Motor neuron (in vitro differentiated cells): ENCODE measurements around the gene XPNPEP3. TPM values are rescaled to one million over a fixed set of nuclear protein-coding genes. Genes with fewer than 3 reads are reported as not detected.

Source experiments
- ATAC-seq, 8 experiments: fragments of 200-7000 bp; cut with Tn5 transposase; replicated peaks in 6 of 8; 2 replicates each; pipeline ENCODE4 v1.8.0; 2021; ENCODE audit warnings: mild to moderate bottlenecking in 8 of 8, moderate library complexity in 8 of 8
- H3K27ac ChIP-seq, 2 donors: fragments of 250-450 bp; sonication (Bioruptor Pico); 2 replicates each; pipeline ENCODE4 v1.9.0; 2021; ENCODE audit warnings: antibody characterized with exemption in 2 of 2, mild to moderate bottlenecking in 2 of 2, moderate library complexity in 1 of 2
- H3K4me1 ChIP-seq, 2 donors: fragments of 250-450 bp; sonication (Bioruptor Pico); replicated peaks in 1 of 2; 2 replicates each; pipeline ENCODE4 v1.6.1; 2021; ENCODE audit warnings: antibody characterized with exemption in 2 of 2, mild to moderate bottlenecking in 2 of 2, moderate library complexity in 1 of 2
- H3K4me3 ChIP-seq, 5 donors: fragments of 250-450 bp; sonication (Bioruptor Pico); 2 replicates each; pipeline ENCODE4 v1.9.0; 2021; ENCODE audit warnings: antibody characterized with exemption in 5 of 5, mild to moderate bottlenecking in 5 of 5, moderate library complexity in 4 of 5
- WGBS, 10 experiments: fragments of 450-650 bp; shearing (Covaris generic); methylation state at CpG; one replicate each; pipeline ENCODE4 v1.0.0; 2022; 5-methylcytosine and 5-hydroxymethylcytosine counted together
- in situ Hi-C, 9 experiments: fragments of 400-800 bp; cut with MboI; loops; one replicate each; pipeline ENCODE4 v1.15.0; 2021; ENCODE audit warnings: low sequenced_read_pairs in 9 of 9, low pct_unique_long_range_greater_than_20kb in 2 of 9; ENCODE audit not compliant: unreplicated experiment in 9 of 9
- total RNA-seq, 8 experiments: library from RNA; unstranded; fragments of 300-600 nt; gene quantifications; 2 replicates each; pipeline versions ENCODE4 v1.2.3 to v1.2.4, GENCODE V29; 2022

Gene XPNPEP3
- total RNA-seq, 8 experiments from 2014 or later = 10.8 to 28.1 (median 16.9) TPM

- ATAC-seq = no peak
- in situ Hi-C loops = loop anchor here in 3 of 9 experiments (10.0 to 25.0 kb wide), 2 partner anchors 132 to 139 kb away; partner anchors contain the start of gene EP300 (in 3 of the 3)
- 0 to 100% (median 86%) methylated on average over 1 to 3 of the region's 3 CpGs; no CpG with 5 or more reads in 1 of the 10 experiments for WGBS, 10 experiments
- no peak overlapping the region for H3K27ac ChIP-seq
- H3K4me3 ChIP-seq = no peak overlapping the region
- peaks cover 9 to 11% of the 10 kb centered on the region in 2 donors for H3K4me1 ChIP-seq
These were observed 98.6 kb downstream of the XPNPEP3 start for GRCh38 chr22:40955571-40955970.

- Histone ChIP-seq H3K4me1 (peaks cover 9 to 10% of the 10 kb centered on the region in 2 donors), H3K4me3 (no peak overlapping the region), H3K27ac (no peak overlapping the region)
- in situ Hi-C loops = loop anchor here in 3 of 9 experiments (10.0 to 25.0 kb wide), 2 partner anchors 130 to 137 kb away; partner anchors contain the start of gene EP300 (in 3 of the 3)
- no peak for ATAC-seq
- 76 to 100% (median 99%) methylated on average over 1 to 5 of the region's 7 CpGs; no CpG with 5 or more reads in 6 of the 10 experiments for WGBS, 10 experiments
These were observed 100.7 kb downstream of the XPNPEP3 start for GRCh38 chr22:40957601-40958000.

GRCh38 chr22:40958299-40958698 lies 101.4 kb downstream of the XPNPEP3 start:
- no peak overlapping the region for H3K27ac ChIP-seq
- no peak for ATAC-seq
- peaks cover 2 to 3% of the 10 kb centered on the region in 2 donors for H3K4me1 ChIP-seq
- in situ Hi-C loops = loop anchor here in 3 of 9 experiments (10.0 to 25.0 kb wide), 2 partner anchors 129 to 137 kb away; partner anchors contain the start of gene EP300 (in 3 of the 3)
- H3K4me3 ChIP-seq = no peak overlapping the region
- 89 to 100% (median 96%) methylated on average over 1 to 2 of the region's 2 CpGs for WGBS, 10 experiments

- no peak for ATAC-seq
- in situ Hi-C loops = loop anchor here in 2 of 9 experiments (25.0 kb wide), 1 partner anchor 127 kb away; the partner anchor contains the start of gene EP300 (in 2 of the 2)
- H3K4me3 ChIP-seq = no peak overlapping the region
- no peaks in the 10 kb centered on the region for H3K4me1 ChIP-seq
- WGBS, 10 experiments = 67 to 100% (median 83%) methylated on average over 1 to 2 of the region's 2 CpGs; no CpG with 5 or more reads in 3 of the 10 experiments
- H3K27ac ChIP-seq = no peak overlapping the region
These were observed 103.2 kb downstream of the XPNPEP3 start for GRCh38 chr22:40960145-40960544.

GRCh38 chr22:40965936-40966725 lies 109.2 kb downstream of the XPNPEP3 start:
- H3K4me1 ChIP-seq = no peaks in the 10 kb centered on the region
- H3K27ac ChIP-seq = no peak overlapping the region
- in situ Hi-C loops = loop anchor here in 2 of 9 experiments (25.0 kb wide), 1 partner anchor 121 kb away; the partner anchor contains the start of gene EP300 (in 2 of the 2)
- WGBS, 10 experiments = 82 to 100% (median 92%) methylated on average over 1 to 6 of the region's 8 CpGs; no CpG with 5 or more reads in 1 of the 10 experiments
- no peak overlapping the region for H3K4me3 ChIP-seq
- no peak for ATAC-seq

GRCh38 chr22:40966726-40967085 lies 109.8 kb downstream of the XPNPEP3 start:
- Histone ChIP-seq H3K4me1 (no peaks in the 10 kb centered on the region), H3K27ac (no peak overlapping the region), H3K4me3 (no peak overlapping the region)
- ATAC-seq = no peak
- in situ Hi-C loops = loop anchor here in 2 of 9 experiments (25.0 kb wide), 1 partner anchor 121 kb away; the partner anchor contains the start of gene EP300 (in 2 of the 2)
- 70 to 100% (median 81%) methylated on average over 1 to 7 of the region's 7 CpGs; no CpG with 5 or more reads in 2 of the 10 experiments for WGBS, 10 experiments

GRCh38 chr22:40967111-40967760 lies 110.3 kb downstream of the XPNPEP3 start:
- WGBS, 10 experiments = 75 to 100% (median 95%) methylated on average over 2 to 8 of the region's 8 CpGs; no CpG with 5 or more reads in 2 of the 10 experiments

GRCh38 chr22:40972587-40972986 lies 115.6 kb downstream of the XPNPEP3 start:
- Histone ChIP-seq H3K4me3 (no peak overlapping the region), H3K4me1 (no peaks in the 10 kb centered on the region), H3K27ac (no peak overlapping the region)
- peak in 3 of 8 experiments; percentile 23 to 94 (median 54) for ATAC-seq
- 65 to 100% (median 100%) methylated on average over 1 to 6 of the region's 6 CpGs for WGBS, 10 experiments
- in situ Hi-C loops = loop anchor here in 2 of 9 experiments (25.0 kb wide), 1 partner anchor 115 kb away; the partner anchor contains the start of gene EP300 (in 2 of the 2)

More at GRCh38 chr22:40967111-40967760, 110.3 kb downstream of the XPNPEP3 start:
- ATAC-seq = no peak
- H3K4me1 ChIP-seq = no peaks in the 10 kb centered on the region
- no peak overlapping the region for H3K4me3 ChIP-seq
- H3K27ac ChIP-seq = no peak overlapping the region
- in situ Hi-C loops = loop anchor here in 2 of 9 experiments (25.0 kb wide), 1 partner anchor 120 kb away; the partner anchor contains the start of gene EP300 (in 2 of the 2)

GRCh38 chr22:40973144-40973543 lies 116.2 kb downstream of the XPNPEP3 start:
- Histone ChIP-seq H3K4me3 (no peak overlapping the region), H3K4me1 (no peaks in the 10 kb centered on the region), H3K27ac (no peak overlapping the region)
- in situ Hi-C loops = loop anchor here in 2 of 9 experiments (25.0 kb wide), 1 partner anchor 114 kb away; the partner anchor contains the start of gene EP300 (in 2 of the 2)
- WGBS, 10 experiments = 97 to 100% (median 100%) methylated on average over 1 to 5 of the region's 13 CpGs; no CpG with 5 or more reads in 6 of the 10 experiments
- ATAC-seq = no peak

- in situ Hi-C loops = no loop called here
- WGBS, 10 experiments = 0 to 100% (median 80%) methylated on average over 1 of the region's 1 CpG; no CpG with 5 or more reads in 3 of the 10 experiments
- Histone ChIP-seq H3K4me3 (no peak overlapping the region), H3K27ac (no peak overlapping the region), H3K4me1 (no peaks in the 10 kb centered on the region)
- peak in 3 of 8 experiments; percentile 27 to 58 (median 55) for ATAC-seq
These were observed 118.4 kb downstream of the XPNPEP3 start for GRCh38 chr22:40975366-40975765.

- in situ Hi-C loops = no loop called here
- Histone ChIP-seq H3K4me1 (no peaks in the 10 kb centered on the region), H3K4me3 (no peak overlapping the region), H3K27ac (no peak overlapping the region)
- 80 to 93% (median 86%) methylated on average over 3 to 8 of the region's 18 CpGs; no CpG with 5 or more reads in 1 of the 10 experiments for WGBS, 10 experiments
- ATAC-seq = no peak
These were observed 120.1 kb downstream of the XPNPEP3 start for GRCh38 chr22:40976866-40977700.

GRCh38 chr22:40979198-40979597 lies 122.2 kb downstream of the XPNPEP3 start:
- 86 to 100% (median 93%) methylated on average over 1 to 7 of the region's 7 CpGs; no CpG with 5 or more reads in 1 of the 10 experiments for WGBS, 10 experiments

More at GRCh38 chr22:40979198-40979597, 122.2 kb downstream of the XPNPEP3 start:
- no peak overlapping the region for H3K4me3 ChIP-seq
- no peaks in the 10 kb centered on the region for H3K4me1 ChIP-seq
- H3K27ac ChIP-seq = no peak overlapping the region
- in situ Hi-C loops = no loop called here
- no peak for ATAC-seq
